HG02852 (cell line): Measurements from ENCODE around the gene GAK.

Source experiments
- ATAC-seq: cut with Tn5 transposase; IDR thresholded peaks from one replicate; pipeline ENCODE4 v1.9.1; 2021; ENCODE audit warnings: mild to moderate bottlenecking, moderate library complexity; ENCODE audit not compliant: unreplicated experiment

GAK gene

DNA sequence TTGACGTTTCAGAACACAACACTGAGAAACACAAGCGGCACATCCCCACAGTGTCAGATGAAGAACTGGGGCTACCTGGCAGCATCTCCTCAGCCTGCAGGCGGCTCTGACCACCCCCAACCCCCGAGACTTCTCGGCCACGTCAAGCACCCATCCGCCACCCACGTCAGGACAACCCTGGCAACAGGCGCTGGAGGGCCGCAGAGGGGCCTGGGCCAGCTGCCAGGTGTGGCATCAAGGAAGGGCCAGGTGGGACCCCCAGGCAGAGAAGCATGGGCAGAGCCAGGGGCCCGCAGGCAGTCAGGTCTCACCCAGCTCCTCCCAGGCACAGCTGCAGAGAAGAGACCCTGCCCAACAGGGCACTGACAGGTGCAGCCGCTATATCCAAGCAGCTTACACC is 22.3 kb downstream of the GAK start:
- ATAC-seq = no peak

DNA sequence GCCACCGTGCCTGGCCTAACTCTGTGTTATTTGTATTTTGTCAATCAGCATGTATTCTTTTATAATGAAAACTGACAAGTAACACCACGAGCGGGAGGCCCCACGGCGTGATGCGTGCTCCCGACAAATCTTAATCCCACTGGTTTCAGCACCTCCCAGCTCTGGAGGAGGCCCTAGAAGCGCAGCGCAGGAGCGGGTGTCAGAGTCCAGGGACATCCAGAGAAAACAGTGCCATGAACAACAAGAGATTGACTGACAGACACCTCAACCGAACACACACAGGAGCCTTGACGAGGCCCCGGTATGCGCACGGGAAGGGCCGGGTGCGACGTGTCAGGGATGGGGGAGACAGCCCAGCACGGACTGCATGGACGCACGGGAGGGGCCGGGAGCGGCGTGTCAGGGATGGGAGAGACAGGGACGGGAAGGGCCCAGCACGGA is 23.0 kb downstream of the GAK start:
- no peak for ATAC-seq

- no peak for ATAC-seq
Measured at GRCh38 chr4:907691-908425, 24.3 kb downstream of the GAK start.

DNA sequence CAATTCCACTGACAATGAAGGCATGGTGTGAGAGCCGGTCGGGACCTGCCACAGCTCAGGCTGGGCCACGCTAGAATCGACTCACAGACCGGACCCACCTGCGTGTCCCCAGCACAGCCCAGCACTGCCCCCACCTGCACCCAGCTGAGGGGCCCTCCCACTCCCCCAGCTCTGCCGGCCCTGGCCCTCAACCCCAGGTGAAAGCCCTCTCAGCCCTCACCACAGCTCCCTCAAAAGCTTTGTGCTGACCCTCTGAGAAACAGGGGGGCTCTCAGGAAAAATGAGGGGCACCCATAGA is 25.1 kb downstream of the GAK start:
- ATAC-seq = no peak

GRCh38 chr4:906339-907102 is 25.6 kb downstream of the GAK start:
- ATAC-seq = no peak

GRCh38 chr4:905485-906338 is 26.4 kb downstream of the GAK start:
- no peak for ATAC-seq

- ATAC-seq = no peak
Measured at GRCh38 chr4:903066-904046, 28.8 kb downstream of the GAK start.

DNA sequence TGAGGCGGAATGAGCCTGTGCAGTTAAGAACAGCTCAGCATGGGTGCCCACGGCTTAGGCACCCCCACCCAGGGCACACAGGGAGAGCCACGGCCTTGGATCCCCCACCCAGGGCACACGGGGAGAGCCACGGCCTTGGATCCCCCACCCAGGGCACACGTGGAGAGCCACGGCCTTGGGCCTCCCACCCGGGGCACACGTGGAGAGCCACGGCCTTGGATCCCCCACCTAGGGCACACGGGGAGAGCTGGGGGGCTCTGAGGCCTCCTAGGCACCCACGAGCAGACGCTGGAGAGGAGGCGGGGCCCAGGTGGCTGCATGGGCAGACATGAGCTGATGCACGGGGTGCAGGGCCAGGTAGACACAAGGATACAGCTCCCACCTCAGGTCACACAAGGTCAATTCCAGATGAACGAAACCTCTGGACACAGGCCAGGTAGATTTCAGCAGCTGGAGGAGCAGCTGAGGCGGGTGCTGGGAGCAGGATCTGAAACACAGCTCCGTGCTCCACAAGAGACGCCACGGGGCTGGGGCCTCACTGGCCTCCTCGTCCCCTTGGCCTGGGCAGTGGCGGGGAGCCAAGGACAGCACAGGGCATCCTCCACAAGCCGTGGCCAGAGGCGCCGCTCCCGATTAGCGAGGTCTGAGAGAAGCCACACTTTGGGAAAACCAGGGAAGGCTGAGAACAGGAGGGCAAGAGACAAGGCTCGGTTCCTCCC is 30.8 kb downstream of the GAK start:
- ATAC-seq = no peak

DNA sequence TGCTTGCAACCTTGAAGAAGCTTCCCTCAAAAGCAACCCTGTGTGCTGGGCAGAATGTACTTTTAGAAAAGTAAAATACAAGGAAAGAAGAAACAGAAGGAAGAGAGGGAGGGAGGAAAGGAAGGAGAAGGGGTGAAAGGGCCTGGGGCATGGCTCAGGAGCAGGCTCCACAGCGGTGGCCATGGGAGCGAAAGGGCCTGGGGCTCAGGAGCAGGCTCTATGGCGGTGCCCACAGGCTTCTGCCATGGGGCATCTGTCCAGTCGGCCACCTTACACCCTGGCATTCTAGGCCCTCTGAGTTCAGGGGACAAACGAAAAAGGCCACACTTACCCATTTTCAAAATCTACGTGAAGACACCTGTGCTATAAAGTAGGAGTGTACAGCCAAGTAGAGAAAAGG is 31.4 kb downstream of the GAK start:
- ATAC-seq = no peak

GRCh38 chr4:900073-900472 is 32.0 kb downstream of the GAK start:
- no peak for ATAC-seq

GRCh38 chr4:899556-899906 is 32.6 kb downstream of the GAK start:
- no peak for ATAC-seq

DNA sequence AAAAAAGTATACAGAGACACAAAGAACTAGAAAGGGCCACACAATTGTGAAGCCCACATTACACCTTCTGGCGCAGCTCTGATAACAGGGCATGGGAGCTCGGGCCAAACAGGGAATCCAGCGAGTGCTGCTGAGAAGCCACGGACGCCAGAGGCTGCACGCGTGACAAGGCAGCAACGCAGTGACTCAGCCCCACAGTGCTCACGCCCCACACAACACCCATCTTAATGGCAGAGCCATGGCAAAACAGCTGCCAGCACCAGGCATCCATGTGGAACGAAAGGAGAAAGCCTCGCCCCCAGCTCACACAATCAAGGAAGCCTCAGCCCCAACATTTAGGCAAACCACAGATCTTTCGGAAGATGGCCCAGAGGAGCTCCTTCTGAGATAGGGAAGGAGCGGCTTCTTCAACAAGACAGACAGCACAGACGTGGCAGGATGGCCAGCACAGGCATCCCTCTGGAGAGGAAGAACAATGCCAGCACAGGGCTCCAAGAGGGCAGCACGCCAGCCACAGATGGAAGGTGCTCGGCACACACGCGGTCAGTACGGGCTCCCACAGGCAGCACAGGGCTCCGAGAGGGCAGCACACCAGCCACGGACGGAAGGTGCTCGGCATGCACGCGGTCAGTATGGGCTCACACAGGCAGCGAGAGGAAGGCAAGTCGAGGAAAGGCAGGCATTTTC is 33.1 kb downstream of the GAK start:
- no peak for ATAC-seq

GRCh38 chr4:898123-898522 is 34.0 kb downstream of the GAK start:
- no peak for ATAC-seq

GRCh38 chr4:896630-897029 is 35.5 kb downstream of the GAK start:
- no peak for ATAC-seq

GRCh38 chr4:896216-896615 is 35.9 kb downstream of the GAK start:
- ATAC-seq = no peak

- no peak for ATAC-seq
Measured at GRCh38 chr4:895596-895995, 36.5 kb downstream of the GAK start.

GRCh38 chr4:893995-894705 is 38.0 kb downstream of the GAK start:
- no peak for ATAC-seq

GRCh38 chr4:893276-893994 is 38.7 kb downstream of the GAK start:
- ATAC-seq = no peak
